Measurements from ENCODE around the gene CRAMP1.

GRCh38 chr16:1626327-1626726 lies 14.2 kb downstream of the CRAMP1 start:
- TF ChIP-seq CTCF (IDR thresholded peaks at IDR 0.05; ENCODE audit: insufficient read depth, low read depth, low read length) = no peak
- TF ChIP-seq EZH2 (IDR thresholded peaks at IDR 0.05; ENCODE audit: insufficient read depth, low read length) = no peak
